NB4 (cell line): ENCODE measurements around the gene RNF8.

Experiments used
- DNase-seq: peaks from one replicate; pipeline ENCODE4 v3.0.0; 2010; ENCODE audit warnings: low read depth
- H3K4me3 ChIP-seq: one replicate; pipeline ENCODE4 v1.5.1; 2011; ENCODE audit warnings: mild to moderate bottlenecking, low read depth, low read length, moderate library complexity
- CTCF ChIP-seq: IDR thresholded peaks from one replicate; pipeline ENCODE4 v1.5.1; 2012; ENCODE audit warnings: low read depth, low read length
- MAX ChIP-seq: IDR thresholded peaks from 2 replicates; pipeline ENCODE4 v1.6.1; 2011; ENCODE audit warnings: low read depth, low read length
- MYC ChIP-seq: IDR thresholded peaks from 2 replicates; pipeline ENCODE4 v1.6.1; 2011; ENCODE audit warnings: low read depth, low read length
- POLR2A ChIP-seq: IDR thresholded peaks from 2 replicates; pipeline ENCODE4 v1.6.1; 2011; ENCODE audit warnings: mild to moderate bottlenecking; ENCODE audit not compliant: insufficient read length; ENCODE audit errors: extremely low read depth

RNF8 gene

GRCh38 chr6:37365791-37366190, 12.0 kb downstream of the RNF8 start:
- DNase-seq = peak; percentile 34
- no peak overlapping the region for H3K4me3 ChIP-seq
- no peak for TF ChIP-seq CTCF
- TF ChIP-seq MYC = no peak

GRCh38 chr6:37366910-37367309, 13.1 kb downstream of the RNF8 start:
- DNase-seq = no peak
- no peak overlapping the region for H3K4me3 ChIP-seq
- TF ChIP-seq CTCF = no peak
- TF ChIP-seq MYC = no peak
- TF ChIP-seq POLR2A = no peak
- no peak for TF ChIP-seq MAX

GRCh38 chr6:37368961-37369320, 15.2 kb downstream of the RNF8 start:
- TF ChIP-seq CTCF (no peak), POLR2A (no peak), MAX (no peak), MYC (no peak)
- peak; percentile 31 for DNase-seq
- no peak overlapping the region for H3K4me3 ChIP-seq

GRCh38 chr6:37369321-37370201, 15.8 kb downstream of the RNF8 start:
- TF ChIP-seq POLR2A = no peak
- TF ChIP-seq MYC = no peak
- no peak for TF ChIP-seq MAX
- no peak for TF ChIP-seq CTCF
- H3K4me3 ChIP-seq = no peak overlapping the region
- DNase-seq = no peak

GRCh38 chr6:37371154-37372083, 17.6 kb downstream of the RNF8 start:
- H3K4me3 ChIP-seq = no peak overlapping the region
- TF ChIP-seq MYC (no peak), POLR2A (no peak), CTCF (no peak), MAX (no peak)
- DNase-seq = no peak
